GM12874 (cell line): Measurements from ENCODE around the gene STAB2.

ENCODE experiments used
- TF ChIP-seq, protein P1 (sequence below): IDR thresholded peaks from 2 replicates; pipeline ENCODE4 v1.5.1; 2011; ENCODE audit warnings: low read depth, mild to moderate bottlenecking, control low read depth, low read length, moderate library complexity; ENCODE audit not compliant: insufficient read depth

Gene STAB2

GRCh38 chr12:103729499-103729898 is 142.4 kb downstream of the STAB2 start:
- TF ChIP-seq, protein P1, sequence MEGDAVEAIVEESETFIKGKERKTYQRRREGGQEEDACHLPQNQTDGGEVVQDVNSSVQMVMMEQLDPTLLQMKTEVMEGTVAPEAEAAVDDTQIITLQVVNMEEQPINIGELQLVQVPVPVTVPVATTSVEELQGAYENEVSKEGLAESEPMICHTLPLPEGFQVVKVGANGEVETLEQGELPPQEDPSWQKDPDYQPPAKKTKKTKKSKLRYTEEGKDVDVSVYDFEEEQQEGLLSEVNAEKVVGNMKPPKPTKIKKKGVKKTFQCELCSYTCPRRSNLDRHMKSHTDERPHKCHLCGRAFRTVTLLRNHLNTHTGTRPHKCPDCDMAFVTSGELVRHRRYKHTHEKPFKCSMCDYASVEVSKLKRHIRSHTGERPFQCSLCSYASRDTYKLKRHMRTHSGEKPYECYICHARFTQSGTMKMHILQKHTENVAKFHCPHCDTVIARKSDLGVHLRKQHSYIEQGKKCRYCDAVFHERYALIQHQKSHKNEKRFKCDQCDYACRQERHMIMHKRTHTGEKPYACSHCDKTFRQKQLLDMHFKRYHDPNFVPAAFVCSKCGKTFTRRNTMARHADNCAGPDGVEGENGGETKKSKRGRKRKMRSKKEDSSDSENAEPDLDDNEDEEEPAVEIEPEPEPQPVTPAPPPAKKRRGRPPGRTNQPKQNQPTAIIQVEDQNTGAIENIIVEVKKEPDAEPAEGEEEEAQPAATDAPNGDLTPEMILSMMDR: no peak

GRCh38 chr12:103731539-103731938 is 144.5 kb downstream of the STAB2 start:
- TF ChIP-seq, protein P1: no peak

GRCh38 chr12:103734863-103735262 is 147.8 kb downstream of the STAB2 start:
- TF ChIP-seq, protein P1: no peak

GRCh38 chr12:103735291-103735690 is 148.2 kb downstream of the STAB2 start:
- TF ChIP-seq, protein P1: no peak

DNA sequence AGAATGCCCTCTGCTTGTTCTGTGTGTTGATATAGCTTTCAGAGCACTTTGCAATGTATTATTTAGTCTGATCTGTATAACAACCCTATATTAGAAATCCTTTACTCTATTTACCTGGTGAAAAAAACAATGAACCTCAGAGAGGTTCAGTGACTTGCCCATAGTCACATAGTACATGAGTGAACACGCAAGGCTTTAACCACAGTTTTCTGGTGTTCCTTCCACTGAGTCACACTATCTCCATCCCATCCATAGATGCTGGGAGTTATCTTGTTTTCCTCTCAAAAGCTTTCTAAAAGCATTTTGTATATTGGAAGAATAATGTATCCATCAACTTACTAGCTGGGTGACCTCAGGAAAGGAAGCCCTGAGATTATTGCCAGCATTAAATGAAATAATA is 149.5 kb downstream of the STAB2 start:
- TF ChIP-seq, protein P1: no peak

GRCh38 chr12:103737881-103738280 is 150.8 kb downstream of the STAB2 start:
- TF ChIP-seq, protein P1: no peak

GRCh38 chr12:103742349-103742932 is 155.4 kb downstream of the STAB2 start:
- TF ChIP-seq, protein P1: no peak

DNA sequence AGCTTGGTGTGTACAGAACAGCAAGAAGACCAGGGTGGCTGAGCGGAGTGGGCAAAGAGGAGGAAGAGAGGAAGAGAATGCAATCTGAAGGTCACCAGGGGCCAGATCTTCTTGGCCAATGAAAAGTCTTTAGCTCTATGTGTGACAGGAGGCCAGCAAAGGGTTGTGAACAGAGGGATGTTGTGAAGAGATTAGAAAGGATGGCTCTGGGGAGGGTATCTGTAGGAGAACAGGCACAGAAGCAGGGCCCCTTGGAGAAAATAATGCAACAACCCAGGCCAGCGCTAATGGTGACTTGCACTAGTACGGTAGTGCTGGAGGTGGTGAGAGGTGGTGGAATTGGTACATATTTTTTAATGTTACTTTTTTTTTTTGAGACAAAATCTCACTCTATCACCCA is 156.7 kb downstream of the STAB2 start:
- TF ChIP-seq, protein P1: no peak
